HepG2 (cell line): Measurements from ENCODE around the gene RUNDC1. TPM values are rescaled to one million over a fixed set of nuclear protein-coding genes. Genes with fewer than 3 reads are reported as not detected.
A peak's percentile ranks its signal among the peaks of the same experiment; 100 is the strongest.

Source experiments
- AGO1 ChIP-seq: fragments of 200-400 bp; formaldehyde crosslinking; IDR thresholded peaks from 2 replicates; pipeline ENCODE4 v1.6.1; 2017; ENCODE audit warnings: mild to moderate bottlenecking, low read depth, low read length, moderate library complexity; ENCODE audit not compliant: poor library complexity, severe bottlenecking
- CBFB ChIP-seq: sonication (generic); formaldehyde crosslinking; IDR thresholded peaks from 2 replicates; pipeline ENCODE4 v1.4.0; 2020; ENCODE audit warnings: missing genetic modification reagents
- CEBPG ChIP-seq: IDR thresholded peaks from 2 replicates; pipeline ENCODE4 v1.6.1; 2016
- HIVEP1 ChIP-seq: sonication (generic); formaldehyde crosslinking; IDR thresholded peaks from 2 replicates; pipeline ENCODE4 v1.4.0; 2020; ENCODE audit warnings: mild to moderate bottlenecking, missing genetic modification reagents
- HOXA3 ChIP-seq: sonication (generic); formaldehyde crosslinking; IDR thresholded peaks from 2 replicates; pipeline ENCODE4 v1.5.0; 2020; ENCODE audit warnings: missing genetic modification reagents
- KAT8 ChIP-seq: IDR thresholded peaks from 2 replicates; pipeline ENCODE4 v1.6.1; 2016; ENCODE audit warnings: missing genetic modification reagents, missing compliant biosample characterization
- KDM5B ChIP-seq: sonication (generic); formaldehyde crosslinking; IDR thresholded peaks from 2 replicates; pipeline ENCODE4 v1.4.0; 2020; ENCODE audit warnings: missing genetic modification reagents, mild to moderate bottlenecking, borderline replicate concordance
- PTBP1 ChIP-seq: fragments of 200-400 bp; formaldehyde crosslinking; IDR thresholded peaks from 2 replicates; pipeline ENCODE4 v1.6.1; 2018; ENCODE audit warnings: low read length, low read depth; ENCODE audit not compliant: poor library complexity, severe bottlenecking
- RXRB ChIP-seq: IDR thresholded peaks from 2 replicates; pipeline ENCODE4 v1.6.1; 2016; ENCODE audit warnings: borderline replicate concordance, missing genetic modification reagents, missing compliant biosample characterization
- SMAD9 ChIP-seq: sonication (generic); formaldehyde crosslinking; IDR thresholded peaks from 2 replicates; pipeline ENCODE4 v1.5.1; 2020; ENCODE audit warnings: mild to moderate bottlenecking, missing genetic modification reagents
- U2AF2 ChIP-seq: fragments of 200-400 bp; formaldehyde crosslinking; IDR thresholded peaks from 2 replicates; pipeline ENCODE4 v1.6.1; 2017; ENCODE audit warnings: low read depth, mild to moderate bottlenecking, low read length
- ZNF552 ChIP-seq: sonication (generic); formaldehyde crosslinking; IDR thresholded peaks from 2 replicates; pipeline ENCODE4 v1.9.0; 2022; ENCODE audit warnings: missing genetic modification reagents, mild to moderate bottlenecking, borderline replicate concordance
- polyA plus RNA-seq, 8 experiments: library from polyadenylated mRNA; depleted of rRNA in 3 of 8; stranded (reverse) in 7 of 8; unstranded in 1 of 8; fragments of >200 nt; fragmentation: Illumina TruSeq in 4 of 8; extraction: Trizol in 4 of 8; gene quantifications; 2 replicates each; pipeline versions ENCODE4 v1.2.1 to v1.2.3, GENCODE V29; 2011 to 2016; ENCODE audit warnings: low read depth in 4 of 8, missing spikeins in 1 of 8, mixed read lengths in 1 of 8; ENCODE audit not compliant: insufficient read depth in 1 of 8
- total RNA-seq, 5 experiments: library from RNA; depleted of rRNA; stranded (reverse); fragments of >200 nt; fragmentation: Illumina TruSeq; extraction: Trizol; gene quantifications; 2 replicates each; pipeline ENCODE4 v1.2.3, GENCODE V29; 2016; ENCODE audit warnings: low read depth in 1 of 5
- TF ChIP-seq, protein P1 (sequence below): sonication (generic); formaldehyde crosslinking; IDR thresholded peaks from 2 replicates; pipeline ENCODE4 v1.4.0; 2020; ENCODE audit warnings: missing genetic modification reagents, mild to moderate bottlenecking, borderline replicate concordance
- TF ChIP-seq, protein P2 (sequence below): sonication (generic); formaldehyde crosslinking; IDR thresholded peaks from 2 replicates; pipeline ENCODE4 v1.5.1; 2020; ENCODE audit warnings: missing genetic modification reagents, mild to moderate bottlenecking, borderline replicate concordance
- TF ChIP-seq, protein P3 (sequence below): IDR thresholded peaks from 2 replicates; pipeline ENCODE4 v1.4.0; 2020; ENCODE audit warnings: mild to moderate bottlenecking, missing genetic modification reagents
- TF ChIP-seq, protein P4 (sequence below): sonication (generic); formaldehyde crosslinking; IDR thresholded peaks from 2 replicates; pipeline ENCODE4 v1.4.0; 2020; ENCODE audit warnings: missing genetic modification reagents

Gene RUNDC1
- total and polyA plus RNA-seq, 2 of the 13 experiments (the other 11 are each of a cell fraction or from before 2014, with no cell fraction given), result 10.3 to 11.4 TPM

DNA sequence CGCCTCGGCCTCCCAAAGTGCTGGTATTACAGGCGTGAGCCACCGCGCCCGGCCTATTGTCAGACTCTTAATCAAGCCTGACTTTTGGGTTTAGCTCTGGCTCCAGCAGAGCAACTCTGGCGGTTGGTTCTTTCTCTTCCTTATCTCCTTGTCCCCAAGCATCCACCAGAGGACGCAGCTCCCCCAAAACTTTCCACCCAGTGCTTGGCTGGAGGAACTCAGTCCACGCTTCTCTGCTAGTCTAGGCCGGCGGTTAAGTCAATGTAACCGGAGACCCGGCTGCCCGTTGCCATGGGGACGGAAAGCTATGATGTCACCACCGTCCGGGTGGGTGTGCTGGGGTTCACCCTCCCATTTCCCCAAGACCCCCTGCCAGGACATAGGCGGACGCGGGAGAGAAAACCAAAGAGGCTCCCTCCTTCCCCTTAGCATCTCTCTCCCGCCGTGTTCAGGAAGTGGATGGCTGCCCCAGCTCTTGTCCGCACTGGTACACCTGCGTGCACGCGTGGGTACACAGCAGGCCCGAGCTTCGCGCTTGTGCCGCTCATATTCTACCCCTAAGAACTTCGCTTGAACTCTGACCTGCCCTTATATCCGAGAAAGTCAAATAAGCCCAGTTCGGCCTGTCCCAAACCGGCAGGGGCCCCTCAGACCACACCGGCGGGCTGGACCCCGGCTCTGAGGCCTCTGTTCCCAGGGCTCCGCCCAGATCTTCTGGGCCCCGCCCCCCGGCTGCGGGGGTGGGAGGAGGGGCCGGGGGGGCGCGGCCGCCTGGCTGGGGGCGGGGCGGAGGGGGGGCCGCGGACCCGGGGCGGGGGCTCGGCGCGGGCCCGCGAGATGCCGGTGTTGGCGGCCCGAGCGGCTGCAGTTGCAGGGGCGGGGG, 44.3 kb downstream of the RUNDC1 start, which contains the start of gene RND2 (continued):
- TF ChIP-seq CEBPG (0 out of 2 replicates have a peak, but pooled peaks have one; percentile 54), SMAD9 (CRISPR knock-in tag) (peak; percentile 78; the same call in 1 of the 2 replicates), RXRB (CRISPR knock-in tag) (peak; percentile 77), HOXA3 (CRISPR knock-in tag) (peak; percentile 71; the same call in 1 of the 2 replicates), CBFB (CRISPR knock-in tag) (peak; percentile 55), KAT8 (CRISPR knock-in tag) (peak; percentile 69), AGO1 (no peak), KDM5B (CRISPR knock-in tag) (peak; percentile 52; the same call in 1 of the 2 replicates), ZNF552 (0 out of 2 replicates have a peak, but pooled peaks have one; percentile 65), HIVEP1 (CRISPR knock-in tag) (0 out of 2 replicates have a peak, but pooled peaks have one; percentile 19), PTBP1 (no peak), U2AF2 (peak; percentile 95)
- TF ChIP-seq, protein P1, sequence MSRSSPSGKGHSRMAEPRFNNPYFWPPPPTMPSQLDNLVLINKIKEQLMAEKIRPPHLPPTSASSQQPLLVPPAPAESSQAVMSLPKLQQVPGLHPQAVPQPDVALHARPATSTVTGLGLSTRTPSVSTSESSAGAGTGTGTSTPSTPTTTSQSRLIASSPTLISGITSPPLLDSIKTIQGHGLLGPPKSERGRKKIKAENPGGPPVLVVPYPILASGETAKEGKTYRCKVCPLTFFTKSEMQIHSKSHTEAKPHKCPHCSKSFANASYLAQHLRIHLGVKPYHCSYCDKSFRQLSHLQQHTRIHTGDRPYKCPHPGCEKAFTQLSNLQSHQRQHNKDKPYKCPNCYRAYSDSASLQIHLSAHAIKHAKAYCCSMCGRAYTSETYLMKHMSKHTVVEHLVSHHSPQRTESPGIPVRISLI (CRISPR knock-in tag), result peak; percentile 52; the same call in 1 of the 2 replicates
- TF ChIP-seq, protein P2, sequence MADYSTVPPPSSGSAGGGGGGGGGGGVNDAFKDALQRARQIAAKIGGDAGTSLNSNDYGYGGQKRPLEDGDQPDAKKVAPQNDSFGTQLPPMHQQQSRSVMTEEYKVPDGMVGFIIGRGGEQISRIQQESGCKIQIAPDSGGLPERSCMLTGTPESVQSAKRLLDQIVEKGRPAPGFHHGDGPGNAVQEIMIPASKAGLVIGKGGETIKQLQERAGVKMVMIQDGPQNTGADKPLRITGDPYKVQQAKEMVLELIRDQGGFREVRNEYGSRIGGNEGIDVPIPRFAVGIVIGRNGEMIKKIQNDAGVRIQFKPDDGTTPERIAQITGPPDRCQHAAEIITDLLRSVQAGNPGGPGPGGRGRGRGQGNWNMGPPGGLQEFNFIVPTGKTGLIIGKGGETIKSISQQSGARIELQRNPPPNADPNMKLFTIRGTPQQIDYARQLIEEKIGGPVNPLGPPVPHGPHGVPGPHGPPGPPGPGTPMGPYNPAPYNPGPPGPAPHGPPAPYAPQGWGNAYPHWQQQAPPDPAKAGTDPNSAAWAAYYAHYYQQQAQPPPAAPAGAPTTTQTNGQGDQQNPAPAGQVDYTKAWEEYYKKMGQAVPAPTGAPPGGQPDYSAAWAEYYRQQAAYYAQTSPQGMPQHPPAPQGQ, result no peak
- TF ChIP-seq, protein P3, sequence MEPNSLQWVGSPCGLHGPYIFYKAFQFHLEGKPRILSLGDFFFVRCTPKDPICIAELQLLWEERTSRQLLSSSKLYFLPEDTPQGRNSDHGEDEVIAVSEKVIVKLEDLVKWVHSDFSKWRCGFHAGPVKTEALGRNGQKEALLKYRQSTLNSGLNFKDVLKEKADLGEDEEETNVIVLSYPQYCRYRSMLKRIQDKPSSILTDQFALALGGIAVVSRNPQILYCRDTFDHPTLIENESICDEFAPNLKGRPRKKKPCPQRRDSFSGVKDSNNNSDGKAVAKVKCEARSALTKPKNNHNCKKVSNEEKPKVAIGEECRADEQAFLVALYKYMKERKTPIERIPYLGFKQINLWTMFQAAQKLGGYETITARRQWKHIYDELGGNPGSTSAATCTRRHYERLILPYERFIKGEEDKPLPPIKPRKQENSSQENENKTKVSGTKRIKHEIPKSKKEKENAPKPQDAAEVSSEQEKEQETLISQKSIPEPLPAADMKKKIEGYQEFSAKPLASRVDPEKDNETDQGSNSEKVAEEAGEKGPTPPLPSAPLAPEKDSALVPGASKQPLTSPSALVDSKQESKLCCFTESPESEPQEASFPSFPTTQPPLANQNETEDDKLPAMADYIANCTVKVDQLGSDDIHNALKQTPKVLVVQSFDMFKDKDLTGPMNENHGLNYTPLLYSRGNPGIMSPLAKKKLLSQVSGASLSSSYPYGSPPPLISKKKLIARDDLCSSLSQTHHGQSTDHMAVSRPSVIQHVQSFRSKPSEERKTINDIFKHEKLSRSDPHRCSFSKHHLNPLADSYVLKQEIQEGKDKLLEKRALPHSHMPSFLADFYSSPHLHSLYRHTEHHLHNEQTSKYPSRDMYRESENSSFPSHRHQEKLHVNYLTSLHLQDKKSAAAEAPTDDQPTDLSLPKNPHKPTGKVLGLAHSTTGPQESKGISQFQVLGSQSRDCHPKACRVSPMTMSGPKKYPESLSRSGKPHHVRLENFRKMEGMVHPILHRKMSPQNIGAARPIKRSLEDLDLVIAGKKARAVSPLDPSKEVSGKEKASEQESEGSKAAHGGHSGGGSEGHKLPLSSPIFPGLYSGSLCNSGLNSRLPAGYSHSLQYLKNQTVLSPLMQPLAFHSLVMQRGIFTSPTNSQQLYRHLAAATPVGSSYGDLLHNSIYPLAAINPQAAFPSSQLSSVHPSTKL (CRISPR knock-in tag), result peak; percentile 54; the same call in 1 of the 2 replicates
- TF ChIP-seq, protein P4, sequence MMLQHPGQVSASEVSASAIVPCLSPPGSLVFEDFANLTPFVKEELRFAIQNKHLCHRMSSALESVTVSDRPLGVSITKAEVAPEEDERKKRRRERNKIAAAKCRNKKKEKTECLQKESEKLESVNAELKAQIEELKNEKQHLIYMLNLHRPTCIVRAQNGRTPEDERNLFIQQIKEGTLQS (CRISPR knock-in tag), result peak; percentile 58; the same call in 1 of the 2 replicates
